GM21526 (cell line): Measurements from ENCODE around the gene TCF12.
A peak's percentile ranks its signal among the peaks of the same experiment; 100 is the strongest.
"Not testable (repeated sequence)": the region's sequence is repeated elsewhere in the genome, so short reads cannot be mapped to it uniquely, and the experiment has no call there.

ENCODE experiments used
- ATAC-seq: cut with Tn5 transposase; IDR thresholded peaks from one replicate; pipeline ENCODE4 v1.9.1; 2021; ENCODE audit warnings: moderate library complexity; ENCODE audit not compliant: unreplicated experiment, low FRiP score

Gene TCF12

DNA sequence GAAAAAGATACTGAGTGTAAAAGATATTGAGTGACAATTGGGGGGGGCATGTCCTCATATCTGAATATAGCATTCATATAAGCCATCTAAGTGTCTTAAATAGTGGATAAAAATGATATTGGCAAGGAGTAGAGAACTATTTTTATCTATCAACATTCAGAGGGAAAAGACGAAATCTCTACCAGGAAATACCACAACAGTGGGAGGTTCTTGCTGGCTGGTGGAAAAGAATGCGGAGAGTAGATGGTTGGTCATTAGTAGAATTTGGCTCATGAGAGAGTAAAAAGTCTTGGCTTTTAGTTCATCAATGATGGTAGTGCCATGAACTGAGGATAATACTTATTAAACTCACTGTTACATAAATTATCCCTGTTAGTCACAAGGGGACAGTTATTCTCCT is 4.8 kb upstream of the TCF12 start:
- no peak for ATAC-seq

DNA sequence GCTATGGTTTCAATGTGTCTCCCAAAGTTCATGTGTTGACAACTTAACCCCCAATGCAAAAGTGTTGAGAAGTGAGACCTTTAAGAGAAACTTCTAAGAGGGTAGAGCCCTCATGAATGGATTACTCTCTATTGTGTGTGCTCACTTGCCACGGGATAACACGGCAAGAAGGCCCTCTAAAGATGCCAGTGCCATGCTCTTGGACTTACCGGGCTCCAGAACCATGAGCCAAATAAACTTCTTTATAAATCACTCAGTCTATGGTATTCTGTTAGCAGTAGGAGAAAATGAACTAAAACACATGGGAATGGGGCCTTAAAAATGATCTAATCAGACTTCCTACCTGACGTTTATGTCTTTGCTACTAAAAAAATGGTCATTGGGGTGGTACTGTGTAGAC is 2.6 kb upstream of the TCF12 start:
- no peak for ATAC-seq

DNA sequence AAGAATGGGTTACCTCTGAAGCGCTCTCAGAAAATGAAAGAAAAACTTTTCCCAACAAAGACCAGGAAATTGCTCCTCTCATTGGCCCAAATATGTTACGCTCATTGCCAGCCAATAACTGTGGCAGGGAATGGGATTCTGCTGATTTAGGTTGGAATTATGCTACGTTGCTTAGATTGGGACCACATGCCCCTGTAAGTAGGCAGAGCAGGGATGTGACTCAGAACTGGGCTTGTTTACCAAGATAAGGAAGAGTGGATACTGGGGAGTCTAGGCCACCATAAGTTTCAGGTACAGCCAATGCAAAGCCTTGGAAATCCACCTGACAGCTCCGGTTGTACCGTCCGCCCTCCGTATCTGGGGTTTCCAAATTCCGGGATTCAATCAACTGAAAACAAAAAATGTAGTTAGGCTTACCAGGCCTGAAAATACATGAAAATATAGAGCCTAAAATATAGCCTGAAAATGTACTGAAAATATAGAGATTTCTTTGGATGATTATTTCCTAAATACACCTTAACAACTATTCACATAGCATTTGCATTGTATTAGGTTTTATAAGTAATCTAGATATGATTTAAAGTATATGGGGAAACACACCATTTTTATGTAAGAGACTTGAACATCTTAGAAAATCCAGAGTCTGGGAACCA is 1.5 kb upstream of the TCF12 start:
- ATAC-seq: no peak

DNA sequence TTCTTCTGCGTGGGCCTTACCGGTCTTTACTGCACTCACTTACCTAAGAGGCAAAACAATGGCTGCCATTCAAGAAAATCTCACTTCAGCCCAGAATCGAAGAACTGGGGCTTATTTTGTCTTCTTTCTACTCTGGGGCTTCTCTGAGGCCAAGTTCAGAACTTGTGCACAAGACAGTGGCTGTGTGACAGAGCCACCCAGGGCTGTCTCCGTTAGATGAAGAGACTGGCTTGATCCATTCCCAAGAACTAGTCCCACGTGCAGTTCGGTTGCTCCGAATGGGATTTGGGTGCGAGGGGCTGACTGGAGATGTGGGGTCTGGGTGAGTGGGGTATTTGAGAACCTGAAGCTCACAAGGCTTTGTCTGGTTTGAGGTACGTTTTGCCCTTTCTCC is 795 bp upstream of the TCF12 start:
- no peak for ATAC-seq

DNA sequence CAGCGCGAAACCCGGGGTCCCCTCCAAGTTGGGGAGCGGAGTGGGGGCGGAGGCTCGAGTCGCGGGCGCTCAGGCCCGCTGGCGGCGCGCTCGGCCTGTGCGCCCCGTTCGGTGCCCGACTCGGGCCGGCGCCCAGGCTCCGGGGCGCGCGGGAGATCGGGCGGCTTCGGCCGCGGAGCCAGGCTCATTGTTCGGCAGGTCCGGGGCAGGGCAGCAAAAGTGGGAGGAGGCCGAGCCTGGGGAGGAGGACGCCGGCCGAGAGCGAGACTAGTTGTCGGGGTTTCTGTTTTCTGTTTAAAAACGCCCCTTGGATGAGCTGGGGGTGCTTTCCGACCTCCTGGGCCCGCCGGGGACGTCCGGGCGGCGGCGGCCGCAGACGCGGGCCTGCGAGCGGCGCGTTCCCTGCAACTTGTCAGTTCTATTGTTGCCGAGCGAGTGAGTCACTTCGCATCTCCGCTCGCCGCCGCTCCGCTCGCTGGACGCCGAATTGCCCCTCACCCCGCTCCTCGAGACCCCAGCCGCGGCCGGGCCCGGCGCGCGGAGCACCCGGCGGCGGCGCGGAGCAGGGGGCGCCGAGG is 676 bp downstream of the TCF12 start:
- peak; percentile 30 for ATAC-seq

DNA sequence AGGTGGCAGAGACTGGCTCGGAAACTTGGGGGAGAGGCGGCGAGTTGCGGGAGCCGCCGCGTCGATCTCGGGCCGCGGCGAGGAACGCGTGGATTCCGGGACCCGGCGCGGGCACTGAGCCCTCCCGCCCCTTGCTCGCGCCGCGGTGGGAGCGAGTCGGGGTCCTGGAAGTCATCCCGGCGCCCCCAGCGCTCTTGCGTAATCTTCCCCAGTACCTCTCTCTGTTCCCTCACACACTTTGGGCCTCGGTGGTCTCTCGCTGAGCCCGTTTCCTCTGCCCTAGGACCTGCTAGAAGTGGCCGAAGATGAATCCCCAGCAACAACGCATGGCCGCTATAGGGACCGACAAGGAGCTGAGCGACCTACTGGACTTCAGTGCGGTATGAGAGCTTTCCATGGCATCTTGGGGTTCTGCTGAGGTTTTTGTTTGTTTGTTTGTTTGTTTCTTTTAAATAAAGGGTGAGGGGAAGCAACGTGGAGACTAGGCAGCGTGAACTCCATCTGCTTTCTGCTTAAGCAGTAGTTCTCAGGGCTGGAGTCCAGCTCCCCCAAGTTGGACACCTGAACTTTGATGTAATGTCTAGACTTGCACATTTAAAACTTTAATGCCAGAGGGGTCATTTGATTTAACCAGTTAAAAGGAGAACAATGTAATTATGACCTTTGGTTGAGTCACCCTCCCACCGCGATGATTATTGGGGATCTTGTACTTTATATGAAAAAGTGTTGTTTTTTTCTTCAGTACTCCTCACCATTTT is 1.3 kb downstream of the TCF12 start:
- peak; percentile 14 for ATAC-seq

DNA sequence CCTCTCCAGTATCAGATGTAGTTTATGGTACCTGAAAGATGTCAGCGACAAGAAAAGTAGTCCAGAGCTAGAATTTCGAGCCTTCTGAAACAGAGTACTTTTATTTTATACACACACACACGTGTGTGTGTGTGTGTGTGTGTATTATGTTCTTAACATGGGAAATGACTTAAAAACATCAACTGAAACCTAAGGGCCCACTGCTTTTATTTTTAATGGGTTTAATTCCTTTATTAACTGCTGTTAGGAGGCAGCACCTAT is 1.9 kb downstream of the TCF12 start:
- no peak for ATAC-seq

DNA sequence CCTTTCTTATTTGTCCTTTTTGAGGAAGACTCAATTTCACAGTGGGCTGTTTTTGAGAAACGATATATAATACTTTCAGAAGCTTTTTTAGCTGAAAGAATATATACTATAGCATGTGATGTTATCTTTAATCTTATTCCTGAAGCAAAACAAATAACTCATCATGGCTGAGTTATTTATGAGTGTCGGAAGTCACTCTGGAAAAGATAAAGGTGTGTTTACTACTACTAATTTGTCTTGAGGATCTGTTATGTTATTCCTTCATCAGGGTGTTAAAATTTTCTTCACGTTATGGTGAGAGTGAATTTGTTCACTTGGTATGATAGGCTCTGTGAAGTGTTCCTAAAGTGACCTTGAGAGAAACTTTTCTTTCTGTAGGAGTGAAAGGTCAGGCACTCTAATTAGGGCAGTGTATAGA is 4.7 kb downstream of the TCF12 start:
- ATAC-seq: no peak

DNA sequence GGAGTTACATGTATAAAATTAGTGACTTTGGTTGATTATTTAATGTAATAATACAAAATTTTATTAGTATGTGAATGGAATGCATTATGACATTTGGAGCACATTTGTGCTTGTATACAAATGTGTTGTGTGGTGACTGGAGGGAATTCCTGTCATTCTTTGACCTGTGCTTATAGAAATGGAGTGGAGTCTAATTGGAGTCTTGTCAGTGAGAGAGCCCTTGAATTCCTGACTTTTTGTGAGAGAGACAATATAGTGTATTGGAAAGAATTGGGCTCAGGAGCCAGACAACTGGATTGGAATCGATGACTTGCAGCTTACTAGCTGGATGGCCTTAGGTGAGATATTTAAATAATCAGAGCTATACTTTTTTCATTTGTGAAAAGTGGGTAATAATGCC is 9.4 kb downstream of the TCF12 start:
- no peak for ATAC-seq

DNA sequence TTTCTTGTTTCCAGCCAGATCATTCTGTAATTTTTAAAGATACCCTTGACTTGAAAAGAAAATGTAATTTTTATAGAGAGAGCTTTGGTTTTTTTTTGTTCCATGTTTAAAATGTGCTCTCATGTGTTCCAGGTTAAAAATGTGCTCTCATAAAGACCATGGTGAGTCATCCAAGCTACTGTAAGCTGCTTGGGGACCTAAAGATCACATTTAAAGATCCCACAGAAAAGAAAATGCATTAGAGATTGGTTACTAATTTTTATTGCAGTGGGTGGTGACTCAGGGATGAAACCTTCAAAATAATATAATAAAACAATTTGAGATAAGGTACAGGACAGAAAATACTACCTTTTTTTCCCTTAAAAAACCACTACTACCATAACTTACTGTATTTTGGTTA is 11.0 kb downstream of the TCF12 start:
- no peak for ATAC-seq

DNA sequence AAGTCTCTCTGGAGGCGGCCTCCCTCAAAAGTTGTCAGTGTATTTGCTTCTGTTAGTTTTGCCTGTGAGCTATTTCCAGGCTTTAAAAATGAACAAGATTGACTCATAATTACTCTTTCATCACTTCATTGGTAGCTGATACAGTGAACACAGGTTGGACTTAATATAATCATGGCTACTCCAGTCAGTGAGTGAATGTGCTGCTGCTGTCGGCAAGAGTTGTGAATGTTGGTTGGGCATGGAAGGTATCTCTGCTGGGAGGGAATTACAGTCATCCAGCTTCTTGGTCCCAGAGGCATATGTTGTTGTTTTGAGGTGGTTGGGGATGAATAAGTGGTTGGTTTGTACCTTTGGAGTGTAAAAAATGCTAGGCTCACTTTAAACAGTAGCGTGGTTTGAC is 11.5 kb downstream of the TCF12 start:
- no peak for ATAC-seq

DNA sequence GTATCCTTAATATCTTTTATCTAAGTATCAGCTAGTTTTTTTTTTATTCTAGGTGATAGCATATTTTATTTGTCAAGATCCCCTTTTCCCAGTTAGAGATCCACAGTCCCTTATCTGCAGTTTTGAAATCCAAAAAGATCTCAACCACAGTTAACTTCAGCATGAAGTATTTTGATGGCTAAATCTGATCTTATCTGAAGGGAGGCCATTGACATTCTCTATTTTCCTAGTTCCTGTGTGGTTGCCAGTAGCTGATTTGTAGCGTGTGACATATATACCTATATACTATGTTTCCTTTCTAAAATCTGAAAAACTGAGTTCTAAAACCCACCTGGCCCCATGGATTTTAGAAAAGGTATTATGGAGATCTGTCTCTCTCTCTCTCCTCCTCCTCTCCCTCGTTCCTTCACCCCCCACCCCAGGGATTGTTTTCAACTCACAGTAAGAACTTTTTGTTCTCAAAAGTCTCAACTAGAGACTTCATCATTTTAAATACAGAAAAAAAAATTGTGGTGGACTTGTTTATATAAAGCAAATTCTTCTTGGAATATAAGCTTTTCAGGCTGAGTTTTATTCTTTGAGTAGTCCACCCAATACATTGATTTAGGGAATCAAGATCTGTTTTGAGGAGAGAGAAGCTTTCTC is 12.3 kb downstream of the TCF12 start:
- ATAC-seq: no peak

DNA sequence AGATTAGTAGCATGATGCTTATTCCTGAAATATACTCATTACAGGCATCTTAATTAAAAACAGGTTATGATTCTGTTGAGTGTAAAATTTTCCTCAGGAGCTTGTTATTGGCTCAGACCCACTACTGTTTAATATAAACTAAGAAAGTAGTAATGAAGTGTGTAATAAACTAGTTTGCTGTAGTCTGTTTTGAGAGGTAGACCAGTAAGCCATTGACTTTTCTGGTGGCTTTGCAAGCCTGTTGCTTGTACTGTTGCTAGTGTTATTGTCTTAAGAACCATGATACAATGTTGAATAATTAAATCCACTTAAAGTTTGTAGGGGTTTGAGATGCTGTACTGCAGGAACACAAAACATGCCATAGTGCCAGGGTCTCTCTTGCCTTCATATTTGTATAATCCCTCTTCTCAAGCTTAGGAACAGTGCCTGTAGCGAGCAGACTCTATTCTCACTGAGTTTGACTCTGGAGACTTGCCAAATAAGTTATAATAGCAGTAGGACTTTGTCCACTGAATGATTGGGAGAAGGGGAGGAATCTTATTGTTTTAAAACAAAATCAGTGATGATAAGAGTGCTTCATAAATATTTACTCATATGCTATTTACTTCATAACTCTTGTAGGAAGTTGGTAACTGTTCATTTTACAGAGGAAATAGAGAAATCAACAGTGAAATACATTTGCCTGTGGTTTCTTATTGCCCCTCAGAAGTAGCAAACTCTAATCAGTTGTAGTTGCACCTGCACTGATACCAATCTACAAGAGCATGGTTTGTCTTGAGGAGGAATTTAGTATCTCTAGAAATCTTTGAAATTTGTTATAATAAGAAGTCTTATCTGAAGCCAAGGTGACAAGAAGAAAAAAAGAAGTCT is 13.4 kb downstream of the TCF12 start:
- ATAC-seq: no peak

DNA sequence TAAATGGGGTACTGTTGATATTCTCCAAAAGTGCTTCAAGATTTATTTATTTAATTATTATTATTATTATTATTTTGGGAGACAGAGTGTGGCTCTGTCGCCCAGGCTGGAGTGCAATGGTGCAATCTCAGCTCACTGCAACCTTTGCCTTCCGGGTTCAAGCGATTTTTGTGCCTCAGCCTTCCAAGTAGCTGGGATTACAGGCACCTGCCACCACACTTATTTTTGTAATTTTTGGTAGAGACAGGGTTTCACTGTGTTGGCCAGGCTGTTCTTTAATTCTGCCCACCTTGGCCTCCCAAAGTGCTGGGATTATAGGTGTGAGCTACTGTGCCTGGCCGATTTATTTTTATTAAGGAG is 14.0 kb downstream of the TCF12 start:
- ATAC-seq: not testable (repeated sequence)

DNA sequence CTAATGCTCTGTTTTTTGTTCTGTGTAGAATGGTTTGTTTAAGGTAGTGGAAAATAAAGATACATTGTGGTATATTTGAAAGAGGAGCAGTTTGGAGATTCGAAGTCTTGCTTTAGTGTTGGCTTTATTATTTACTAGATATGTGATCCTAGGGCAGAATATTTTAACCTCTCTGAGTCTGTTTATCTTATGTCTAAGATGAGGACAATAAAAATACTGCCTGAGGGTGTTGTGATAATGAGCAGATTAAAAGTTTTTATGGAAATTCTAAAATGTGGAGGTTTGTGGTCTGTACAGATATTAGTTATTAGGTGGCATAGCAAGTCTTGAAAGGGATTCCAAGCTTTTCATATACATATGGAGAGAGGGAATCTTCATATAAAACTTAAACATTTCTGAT is 15.0 kb downstream of the TCF12 start:
- ATAC-seq: no peak

DNA sequence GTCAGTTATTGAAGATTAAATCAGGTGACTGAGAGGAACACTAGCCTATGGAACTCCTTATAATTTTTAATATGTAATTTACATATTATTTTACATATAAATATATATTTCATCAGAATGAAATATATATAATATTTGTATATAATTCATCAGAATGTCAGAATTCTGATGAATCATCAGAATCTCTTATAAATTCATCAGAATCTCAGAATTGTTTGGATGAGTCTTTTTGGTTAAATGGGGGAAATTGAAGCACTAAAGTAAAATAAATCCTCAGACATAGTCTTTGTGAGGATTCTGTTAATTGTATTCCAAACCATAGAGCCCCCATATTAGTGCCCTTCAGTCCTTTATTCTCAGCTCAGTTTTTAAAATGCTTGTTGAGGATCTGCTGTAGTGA is 15.4 kb downstream of the TCF12 start:
- no peak for ATAC-seq

DNA sequence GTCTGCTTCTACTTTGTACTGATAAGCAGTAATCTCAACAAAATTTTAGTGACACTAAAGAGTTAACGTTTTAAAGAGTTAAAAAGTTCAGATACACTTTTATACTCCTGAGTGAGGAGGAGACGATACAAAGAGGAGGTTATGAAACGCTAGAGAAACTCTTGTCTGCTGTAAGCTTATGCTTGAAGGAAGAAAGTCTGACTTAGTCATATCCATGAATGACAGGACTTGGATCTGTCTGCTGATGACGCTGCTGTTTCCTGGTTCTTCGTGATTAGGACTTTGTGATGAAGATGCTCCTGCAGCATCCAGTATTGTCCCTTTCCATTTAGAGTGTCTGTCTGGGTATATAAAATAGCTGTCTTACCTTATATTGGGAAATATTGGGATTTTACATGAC is 15.8 kb downstream of the TCF12 start:
- ATAC-seq: no peak

DNA sequence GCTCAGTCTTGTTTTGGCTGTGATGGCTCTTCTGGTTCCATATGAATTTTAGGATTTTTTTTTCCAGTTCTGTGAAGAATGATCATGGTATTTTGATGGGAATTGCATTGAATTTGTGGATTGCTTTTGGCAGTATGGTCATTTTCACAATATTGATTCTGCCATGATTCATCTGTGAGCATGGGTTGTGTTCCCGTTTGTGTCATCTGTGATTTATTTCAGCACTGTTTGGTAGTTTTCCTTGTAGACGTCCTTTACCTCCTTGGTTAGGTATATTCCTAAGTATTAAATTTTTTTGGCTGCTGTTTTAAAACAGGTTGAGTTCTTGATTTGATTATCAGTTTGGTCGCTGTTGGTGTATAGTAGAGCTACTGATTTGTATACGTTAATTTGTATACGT is 18.5 kb downstream of the TCF12 start:
- no peak for ATAC-seq

DNA sequence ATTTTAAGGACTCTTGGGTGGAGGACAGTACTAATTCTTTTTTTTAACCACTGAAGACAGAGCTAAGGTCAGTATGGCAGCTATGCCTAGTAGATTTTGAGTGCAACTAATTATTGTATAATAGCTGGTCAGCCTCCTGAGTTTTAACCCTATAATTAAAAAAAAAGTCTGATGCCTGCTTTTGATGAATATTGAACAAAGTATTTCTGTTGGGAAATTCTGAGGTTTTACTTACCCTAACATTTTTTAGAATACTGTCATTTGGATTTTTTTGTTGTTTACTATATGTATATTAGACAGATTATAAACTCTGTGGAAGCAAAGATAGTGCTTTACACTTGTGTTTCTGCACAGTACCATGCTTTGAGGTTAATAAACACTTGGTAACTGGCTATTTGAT is 20.8 kb downstream of the TCF12 start:
- no peak for ATAC-seq

DNA sequence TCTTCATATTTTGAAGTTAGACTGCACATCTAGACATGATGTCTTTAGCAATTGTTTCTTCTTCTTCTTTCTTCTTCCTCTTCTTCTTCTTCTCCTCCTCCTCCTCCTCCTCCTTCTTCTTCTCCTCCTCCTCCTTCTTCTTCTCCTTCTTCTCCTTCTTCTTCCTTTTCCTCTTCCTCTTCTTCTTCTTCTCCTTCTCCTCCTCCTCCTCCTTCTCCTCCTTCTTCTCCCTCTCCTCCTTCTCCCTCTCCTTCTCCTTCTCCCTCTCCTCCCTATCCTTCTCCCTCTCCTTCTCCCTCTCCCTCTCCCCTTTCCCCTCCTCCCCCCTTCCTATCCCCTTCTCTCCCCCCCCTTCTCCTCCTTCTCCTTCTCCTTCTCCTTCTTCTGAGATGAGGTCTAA is 21.9 kb downstream of the TCF12 start:
- no peak for ATAC-seq

DNA sequence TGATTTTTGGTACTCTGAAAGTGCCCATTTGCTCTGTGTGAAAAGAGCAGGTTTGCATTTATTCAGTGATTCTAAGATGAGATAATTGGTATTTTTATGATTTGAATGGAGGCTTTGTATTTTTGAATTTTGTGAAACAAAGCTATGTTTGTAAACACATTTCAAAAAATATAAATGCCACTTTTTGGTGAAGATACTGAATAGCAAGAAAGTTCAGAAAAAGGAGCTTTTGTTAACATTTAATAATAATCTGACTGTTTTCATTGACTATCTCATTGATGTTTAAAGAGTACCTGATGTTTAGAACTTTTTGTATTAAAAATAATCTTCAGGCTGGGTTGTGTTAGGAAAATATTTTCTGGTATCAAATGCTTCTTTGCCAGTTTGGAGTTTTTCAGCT is 23.7 kb downstream of the TCF12 start:
- no peak for ATAC-seq
